ENCODE measurements around the gene ATOSA.

- TF ChIP-seq REST (IDR thresholded peaks at IDR 0.05; ENCODE audit: insufficient read depth in 1 of 2, low read depth in 2 of 2, low read length in 2 of 2), result no peak
- TF ChIP-seq POLR2AphosphoS5 (IDR thresholded peaks at IDR 0.05; ENCODE audit: low read depth, low read length), result no peak
- no peak for TF ChIP-seq SIN3A (IDR thresholded peaks at IDR 0.05; ENCODE audit: borderline replicate concordance, insufficient read depth, low read length)
- no peak for TF ChIP-seq TAF1 (IDR thresholded peaks at IDR 0.05; ENCODE audit: borderline replicate concordance, insufficient read depth, low read length)
Measured at GRCh38 chr15:52695154-52695553, 16.0 kb upstream of the ATOSA start.
